ENCODE data around the gene STYK1.
"Not testable (repeated sequence)": the region's sequence is repeated elsewhere in the genome, so short reads cannot be mapped to it uniquely, and the experiment has no call there.

Gene STYK1

DNA sequence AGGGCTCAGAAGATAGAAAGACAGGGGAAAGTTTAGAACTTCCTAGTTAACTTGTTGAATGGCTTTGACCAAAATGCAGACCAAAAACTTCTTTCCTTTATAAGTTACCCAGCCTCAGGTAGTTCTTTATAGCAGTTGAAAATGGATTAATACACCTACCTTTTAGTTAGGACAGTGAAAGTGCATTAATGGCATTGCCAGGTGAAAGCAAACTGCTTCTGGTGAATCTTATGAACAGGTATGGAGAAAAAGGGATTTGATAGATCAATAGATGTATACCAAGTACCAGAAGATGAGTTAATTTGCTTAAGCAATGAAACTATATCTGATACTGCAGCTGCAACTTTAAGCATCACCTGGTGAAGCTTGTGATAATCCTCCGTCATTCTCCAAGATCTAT, 14.2 kb upstream of the STYK1 start:
- no peak for DNase-seq (ENCODE audit: low spot score)

DNA sequence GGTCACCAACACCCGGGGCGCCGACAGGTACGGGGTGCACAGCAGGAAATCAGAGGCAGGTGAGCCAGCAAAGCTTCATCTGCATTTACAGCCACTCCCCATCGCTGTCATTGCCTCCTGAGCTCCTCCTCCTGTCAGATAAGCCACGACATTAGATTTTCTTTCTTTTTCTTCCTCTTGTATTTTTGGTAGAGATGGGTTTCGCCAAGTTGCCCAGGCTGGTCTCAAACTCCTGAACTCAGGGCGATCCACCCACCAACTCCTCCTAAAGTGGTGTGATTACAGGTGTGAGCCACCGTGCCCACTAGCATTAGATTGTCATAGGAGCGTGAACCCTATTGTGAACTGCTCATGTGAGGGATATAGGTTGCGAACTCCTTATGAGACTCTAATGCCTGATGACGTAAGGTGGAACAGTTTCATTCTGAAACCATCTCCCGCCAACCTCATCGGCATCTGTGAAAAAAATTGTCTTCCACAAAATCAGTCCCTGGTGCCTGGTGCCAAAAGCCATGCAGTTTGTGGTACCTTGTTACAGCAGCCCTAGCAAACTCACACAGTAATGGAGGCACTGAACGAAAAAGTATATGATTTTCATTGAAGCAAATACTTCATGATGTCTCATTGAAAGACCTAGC, 1.5 kb downstream of the STYK1 start:
- DNase-seq (ENCODE audit: low spot score): no peak

DNA sequence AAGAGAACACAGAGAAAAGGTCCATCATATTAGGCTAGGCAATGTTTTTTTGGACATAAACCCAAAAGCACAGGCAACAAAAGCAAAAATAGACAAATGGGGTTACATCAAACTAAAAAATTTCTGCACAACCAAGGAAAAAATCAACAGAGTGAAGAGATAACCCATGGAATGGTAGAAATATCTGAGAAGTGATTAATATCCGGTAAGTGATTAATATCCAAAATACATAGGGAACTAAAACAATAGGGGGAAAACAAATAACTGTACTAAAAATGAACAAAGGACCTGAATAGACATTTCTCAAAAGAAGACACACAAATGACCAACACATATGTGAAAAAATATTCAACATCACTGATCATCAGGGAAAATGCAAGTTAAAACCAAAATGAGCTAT, 4.3 kb downstream of the STYK1 start:
- DNase-seq (ENCODE audit: low spot score): no peak

DNA sequence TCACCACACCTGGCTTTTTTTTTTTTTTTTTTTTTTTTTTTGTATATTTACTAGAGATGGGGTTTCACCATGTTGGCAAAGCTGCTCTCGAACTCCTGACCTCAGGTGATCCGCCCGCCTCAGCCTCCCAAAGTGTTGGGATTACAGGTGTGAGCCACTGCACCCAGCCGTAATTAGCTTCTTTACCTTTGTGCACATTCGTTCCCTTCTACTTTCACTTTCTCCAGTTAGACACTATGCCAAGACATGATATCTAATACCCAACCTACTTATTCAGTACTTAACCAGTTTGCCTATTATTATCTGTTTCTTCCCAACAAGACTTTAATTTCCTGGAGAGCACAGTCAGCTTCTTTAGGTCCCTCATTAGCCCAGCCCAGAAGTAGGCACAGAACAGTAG, 5.3 kb downstream of the STYK1 start:
- DNase-seq (ENCODE audit: low spot score): no peak

DNA sequence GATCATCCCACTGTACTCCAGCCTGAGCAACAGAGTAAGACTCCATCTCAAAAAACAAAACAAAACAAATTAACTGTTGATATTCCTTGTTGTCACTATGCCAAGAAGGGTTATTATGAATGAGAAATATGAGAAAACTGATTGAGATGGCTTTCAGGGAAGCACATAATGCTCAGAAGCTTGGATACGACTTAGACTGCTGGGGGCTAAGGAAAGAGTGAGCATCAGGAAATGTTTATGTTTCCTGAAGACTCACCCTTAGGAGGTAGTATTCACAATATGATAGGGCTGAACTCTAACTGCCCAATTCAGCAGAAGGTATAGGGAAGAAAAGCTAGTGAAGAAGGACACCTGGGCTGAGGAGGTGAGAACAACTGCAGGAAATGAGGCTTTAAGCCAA, 6.3 kb downstream of the STYK1 start:
- DNase-seq (ENCODE audit: low spot score): no peak

DNA sequence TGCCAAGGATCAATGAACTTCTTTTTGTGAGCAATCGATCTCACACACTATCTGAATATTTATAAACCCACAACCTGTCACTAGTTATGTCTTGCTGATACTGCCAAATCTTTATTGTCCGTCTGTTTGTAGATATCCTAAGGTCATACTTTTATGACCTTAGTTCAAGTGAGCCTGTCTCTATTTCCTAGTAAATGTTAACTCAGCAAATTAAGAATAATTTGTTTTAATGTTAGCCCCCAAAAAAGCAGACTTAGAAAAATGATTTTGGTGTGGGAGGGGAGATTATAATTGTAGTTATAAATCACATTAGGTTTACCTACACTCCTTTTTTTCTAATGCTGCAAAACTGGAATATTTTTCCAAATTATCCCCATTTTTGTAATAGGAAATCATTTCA, 9.4 kb downstream of the STYK1 start:
- no peak for DNase-seq (ENCODE audit: low spot score)

DNA sequence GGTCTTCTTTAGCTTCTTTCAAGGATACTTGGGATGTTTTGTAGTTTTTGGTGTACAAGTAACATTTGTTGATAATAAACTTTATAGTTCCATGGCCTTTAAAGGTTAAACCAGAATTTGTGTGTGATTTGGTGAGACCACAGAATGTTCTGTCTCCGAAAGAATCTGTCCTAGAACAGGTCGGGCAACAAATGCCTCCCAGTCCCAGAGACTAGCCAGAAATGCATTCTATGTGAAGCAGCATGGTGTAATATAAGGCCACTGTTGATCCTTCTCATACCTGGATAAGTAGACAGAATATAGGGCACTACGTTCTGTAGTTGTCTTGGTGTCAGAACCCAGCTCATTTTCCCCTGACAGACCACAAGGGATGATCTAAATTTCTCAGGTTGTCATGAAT, 10.0 kb downstream of the STYK1 start:
- DNase-seq (ENCODE audit: low spot score): no peak

DNA sequence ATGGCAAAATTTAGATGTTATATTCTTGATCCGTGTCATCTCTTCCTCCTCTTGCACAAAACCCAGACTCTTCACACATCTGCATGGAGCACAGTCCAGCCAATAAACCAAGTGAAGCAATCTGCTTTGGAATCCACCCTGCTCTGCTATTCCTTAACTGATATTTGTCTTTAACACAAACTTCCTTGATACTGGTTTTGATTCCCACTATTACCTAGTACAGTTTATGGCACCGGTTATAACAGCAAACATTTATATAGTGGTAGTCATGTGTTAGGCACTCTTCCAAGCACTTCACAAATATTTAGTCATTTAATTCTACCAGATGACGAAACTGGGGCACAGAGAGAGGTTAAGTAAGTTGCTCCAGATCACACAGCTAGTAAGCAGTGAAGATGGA, 12.5 kb downstream of the STYK1 start:
- DNase-seq (ENCODE audit: low spot score): no peak

DNA sequence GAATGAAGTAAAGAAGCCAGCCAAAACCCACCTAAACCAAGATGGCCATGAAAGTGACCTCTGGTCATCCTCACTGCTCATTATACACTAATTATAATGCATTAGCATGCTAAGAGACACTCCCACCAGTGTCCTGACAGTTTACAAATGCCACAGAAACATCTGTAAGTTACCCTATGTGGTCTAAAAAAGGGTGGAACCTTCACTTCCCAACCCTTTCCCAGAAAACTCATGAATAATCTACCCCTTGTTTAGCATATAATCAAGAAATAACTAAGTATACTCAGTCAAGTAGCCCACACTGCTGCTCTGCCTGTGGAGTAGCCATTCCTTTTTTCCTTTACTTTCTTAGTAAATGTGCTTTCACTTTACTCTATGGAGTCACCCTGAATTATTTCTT, 19.8 kb downstream of the STYK1 start:
- DNase-seq (ENCODE audit: low spot score): no peak

DNA sequence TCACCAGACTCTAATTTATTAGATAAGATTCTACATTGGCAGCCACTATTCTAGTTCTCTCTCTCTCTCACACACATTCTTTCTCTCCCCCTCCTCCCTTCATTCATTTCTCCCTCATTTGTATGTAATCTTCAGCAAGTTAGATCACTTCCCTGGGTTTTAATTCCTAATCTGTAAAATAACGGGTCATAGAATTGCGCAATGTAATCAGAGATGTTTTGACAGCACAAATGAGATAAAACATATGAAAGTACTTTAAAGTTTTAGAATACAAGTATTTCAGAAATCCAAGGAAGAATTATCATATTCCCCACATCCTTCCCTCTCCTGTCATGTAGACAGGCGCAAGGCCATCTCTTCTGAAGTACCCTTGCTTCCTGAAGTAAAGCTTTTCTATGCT, 21.7 kb downstream of the STYK1 start:
- no peak for DNase-seq (ENCODE audit: low spot score)

DNA sequence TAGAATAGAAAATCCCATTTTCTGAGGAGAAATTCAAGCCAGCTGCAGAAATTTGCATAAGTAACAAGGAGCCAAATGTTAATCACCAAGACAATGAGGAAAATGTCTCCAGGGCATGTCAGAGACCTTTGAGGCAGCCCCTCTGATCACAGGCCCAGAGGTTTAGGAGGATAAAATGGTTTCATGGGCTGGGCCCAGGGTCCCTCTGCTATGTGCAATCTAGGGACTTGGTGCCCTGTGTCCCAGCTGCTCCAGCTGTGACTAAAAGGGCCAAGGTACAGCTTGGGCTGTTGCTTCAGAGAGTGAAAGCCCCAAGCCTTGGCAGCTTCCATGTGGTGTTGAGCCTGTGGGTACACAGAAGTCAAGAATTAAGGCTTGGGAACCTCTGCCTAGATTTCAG, 27.3 kb downstream of the STYK1 start:
- not testable (repeated sequence) for DNase-seq (ENCODE audit: low spot score)

DNA sequence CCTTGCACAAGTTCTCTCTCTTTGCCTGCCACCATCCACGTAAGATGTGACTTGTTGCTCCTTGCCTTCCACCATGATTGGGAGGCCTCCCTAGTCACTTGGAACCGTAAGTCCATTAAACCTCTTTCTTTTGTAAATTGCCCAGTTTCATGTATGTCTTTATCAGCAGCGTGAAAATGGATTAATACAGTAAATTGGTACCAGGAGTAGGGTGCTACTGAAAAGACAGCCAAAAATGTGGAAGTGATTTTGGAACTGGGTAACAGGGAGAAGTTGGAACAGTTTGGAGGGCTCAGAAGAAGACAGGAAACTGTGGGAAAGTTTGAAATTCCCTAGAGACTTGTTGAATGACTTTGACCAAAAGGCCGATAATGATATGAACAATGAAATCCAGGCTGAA, 27.9 kb downstream of the STYK1 start:
- no peak for DNase-seq (ENCODE audit: low spot score)

DNA sequence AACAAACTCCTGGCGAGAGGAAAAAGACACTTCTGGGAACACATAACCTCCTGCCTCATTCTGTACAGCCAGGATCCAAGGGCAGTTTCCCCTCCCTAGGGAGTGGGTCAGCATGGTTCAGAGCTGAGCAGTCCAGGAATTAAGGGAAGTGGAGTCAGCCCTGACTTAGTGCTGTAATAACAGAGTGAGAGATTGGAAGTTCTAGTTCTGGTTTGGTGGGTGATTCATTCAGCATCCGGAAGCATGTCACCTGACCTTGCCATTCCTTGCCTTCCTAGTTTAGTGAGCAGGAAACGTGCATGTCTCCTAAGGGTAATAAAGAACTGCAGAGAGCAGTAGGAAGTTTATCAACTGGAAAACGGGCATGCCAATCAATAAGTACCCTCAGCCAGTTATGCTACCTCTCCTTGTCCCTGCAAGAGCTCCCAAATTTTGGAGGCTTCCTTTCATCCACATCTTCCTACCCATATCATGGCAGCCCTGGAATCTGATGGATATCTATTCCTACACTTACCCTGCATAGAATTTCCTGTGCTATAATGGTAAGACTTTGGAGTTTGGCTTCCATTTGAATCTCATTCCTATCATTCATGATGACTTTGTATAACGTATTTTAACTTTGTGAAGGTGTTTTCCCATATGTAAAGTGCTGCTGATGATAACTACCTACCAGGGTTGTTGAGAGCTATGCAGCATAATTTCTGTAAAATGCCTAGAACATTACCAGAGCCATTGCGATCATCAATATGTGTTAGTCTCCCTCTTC, 31.9 kb downstream of the STYK1 start:
- no peak for DNase-seq (ENCODE audit: low spot score)

DNA sequence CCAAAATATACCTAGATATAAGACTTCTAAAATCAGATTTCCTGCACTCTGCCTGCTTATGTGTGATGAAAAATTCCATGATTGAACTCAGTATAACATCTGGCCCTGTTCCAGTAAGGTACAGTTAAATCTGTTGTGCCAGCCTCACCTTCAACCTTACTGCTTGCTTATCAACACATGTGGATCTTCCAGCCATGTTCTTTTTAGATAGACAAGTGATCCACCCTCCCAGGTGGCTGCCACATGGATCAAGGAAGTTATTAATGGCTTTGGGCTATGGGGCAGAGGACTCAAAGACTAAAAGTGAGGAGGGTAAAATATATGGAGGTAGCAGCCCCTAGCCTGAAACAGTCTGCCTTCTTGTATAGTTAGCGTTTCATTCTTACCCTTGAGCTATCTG, 35.1 kb downstream of the STYK1 start:
- DNase-seq (ENCODE audit: low spot score): no peak

DNA sequence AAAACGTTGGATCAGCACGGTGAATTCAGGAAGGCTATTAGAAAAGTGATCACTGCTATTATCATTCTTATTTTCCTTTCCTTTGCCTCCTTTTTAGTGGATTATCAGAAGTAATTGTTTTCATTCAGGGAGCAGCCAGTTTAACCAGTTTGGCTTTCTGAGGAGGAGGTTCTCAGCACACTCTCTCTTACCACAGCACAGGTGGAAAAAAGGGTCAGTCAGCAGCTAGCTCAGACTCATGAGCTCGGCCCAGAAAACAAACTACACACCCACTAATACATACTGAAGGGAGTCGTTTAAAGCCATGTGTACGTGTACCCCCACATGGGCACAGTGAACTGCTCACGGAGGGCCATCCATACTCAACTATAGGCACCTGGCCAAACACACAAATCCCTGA, 37.2 kb downstream of the STYK1 start:
- DNase-seq (ENCODE audit: low spot score): no peak

DNA sequence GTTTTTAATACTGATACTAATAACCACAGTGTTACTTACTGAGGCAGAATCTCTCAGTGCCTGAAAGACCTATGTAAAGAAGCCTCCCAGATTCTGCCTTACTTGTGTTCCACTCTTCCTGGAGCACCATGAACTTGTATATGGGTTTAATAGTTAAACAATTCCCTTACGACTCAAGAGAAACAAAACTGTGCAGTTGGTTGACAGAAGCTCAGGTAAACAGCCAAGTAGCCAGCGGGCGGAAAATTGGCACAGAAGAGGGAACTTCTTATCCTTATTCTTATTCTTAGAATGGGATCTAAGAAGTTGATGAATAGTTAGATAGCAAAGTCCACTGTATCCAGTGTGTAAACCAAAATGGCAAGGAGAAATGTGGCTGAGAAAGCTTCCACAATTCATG, 37.7 kb downstream of the STYK1 start:
- DNase-seq (ENCODE audit: low spot score): no peak

DNA sequence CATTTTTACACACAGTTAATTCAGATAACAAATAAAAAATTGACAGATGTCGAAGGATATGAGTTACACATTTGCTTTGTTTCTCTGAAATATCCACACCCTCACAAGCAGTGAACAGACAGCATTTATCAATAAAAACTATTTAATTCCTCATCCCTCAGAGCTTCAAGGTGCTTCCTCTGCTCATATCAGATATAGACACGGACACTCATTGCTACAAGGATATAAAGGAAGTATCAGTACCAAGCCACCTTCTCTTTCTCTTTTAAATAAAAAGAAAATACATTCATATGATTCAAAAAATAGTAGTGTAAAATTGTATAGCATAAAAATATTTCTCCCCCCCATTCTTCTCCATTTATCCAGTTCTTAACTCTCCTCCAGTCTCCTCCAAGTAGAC, 38.5 kb downstream of the STYK1 start:
- DNase-seq (ENCODE audit: low spot score): no peak

DNA sequence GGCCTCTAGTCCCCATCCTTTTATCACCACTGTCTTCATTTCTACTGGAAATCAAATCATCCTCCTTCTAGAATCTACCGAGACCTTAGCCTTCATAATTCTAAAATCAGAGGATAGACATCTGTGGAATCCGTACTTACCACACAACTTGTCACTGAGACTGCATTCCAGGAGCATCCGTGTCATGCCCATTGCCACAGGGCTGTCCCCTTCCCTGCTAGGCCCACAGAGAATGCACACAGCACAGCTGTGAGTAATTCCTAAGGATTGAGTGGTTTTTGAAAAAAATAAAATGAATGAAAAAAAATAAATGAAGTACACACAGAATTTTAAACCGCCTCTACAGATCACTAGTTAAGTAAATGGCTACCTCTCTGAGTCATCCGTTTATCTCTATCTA, 39.4 kb downstream of the STYK1 start:
- no peak for DNase-seq (ENCODE audit: low spot score)

DNA sequence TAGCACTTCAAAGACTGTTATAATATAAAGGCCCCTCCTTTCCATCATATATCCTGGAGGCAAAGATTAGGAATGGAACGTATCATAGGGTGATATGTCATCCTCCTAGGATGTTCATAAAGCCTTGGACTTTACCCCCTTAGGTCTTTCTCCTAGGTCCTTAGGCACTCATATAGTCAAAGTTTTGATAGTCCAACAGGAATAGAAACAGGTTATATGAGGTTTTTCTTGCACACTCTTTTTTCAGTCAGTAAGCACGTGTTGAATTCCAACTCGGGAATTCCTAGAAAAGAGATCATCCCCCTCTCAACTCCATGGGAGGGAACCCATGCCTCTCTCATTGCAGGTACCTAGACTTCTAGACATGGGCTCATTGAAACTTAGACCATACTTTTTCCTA, 40.3 kb downstream of the STYK1 start:
- no peak for DNase-seq (ENCODE audit: low spot score)

DNA sequence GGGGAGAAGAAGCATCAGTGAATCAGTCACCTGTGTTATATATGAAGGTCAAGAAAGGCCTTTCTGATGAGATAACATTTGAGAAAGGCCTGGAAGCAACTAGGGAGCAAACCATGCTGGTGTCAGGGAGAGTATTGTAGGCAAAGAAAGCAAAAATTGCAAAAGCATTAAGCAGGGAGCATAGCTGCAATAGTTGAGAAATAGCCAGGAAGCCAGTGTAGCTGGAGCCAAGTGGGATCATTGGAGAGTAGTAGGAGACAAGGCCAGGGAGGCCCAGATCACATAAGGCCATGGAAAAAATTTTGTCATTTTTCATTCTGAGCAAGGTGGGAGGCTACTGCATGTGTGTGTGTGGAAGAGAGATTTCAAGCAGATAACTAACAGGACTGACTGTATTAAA, 41.6 kb downstream of the STYK1 start:
- DNase-seq (ENCODE audit: low spot score): no peak

DNA sequence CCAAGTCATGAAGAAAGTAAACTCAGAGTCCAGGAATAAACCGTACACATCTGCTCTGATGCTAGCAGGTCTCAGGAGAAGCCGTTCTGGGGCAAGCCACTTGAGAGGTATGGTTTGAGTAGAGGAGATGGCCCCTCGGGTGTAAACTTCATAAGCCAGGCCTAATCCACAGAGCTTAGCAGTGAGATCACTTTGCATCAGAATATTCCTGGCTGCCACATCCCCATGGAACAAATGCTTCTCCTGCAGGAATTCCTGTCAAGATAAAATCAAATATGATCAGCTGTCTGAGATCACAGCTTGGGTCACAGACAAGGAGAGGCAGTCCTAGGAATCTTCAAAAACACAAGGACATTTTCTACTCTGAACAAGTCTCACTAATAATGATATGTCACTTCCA, 49.2 kb downstream of the STYK1 start:
- no peak for DNase-seq (ENCODE audit: low spot score)

DNA sequence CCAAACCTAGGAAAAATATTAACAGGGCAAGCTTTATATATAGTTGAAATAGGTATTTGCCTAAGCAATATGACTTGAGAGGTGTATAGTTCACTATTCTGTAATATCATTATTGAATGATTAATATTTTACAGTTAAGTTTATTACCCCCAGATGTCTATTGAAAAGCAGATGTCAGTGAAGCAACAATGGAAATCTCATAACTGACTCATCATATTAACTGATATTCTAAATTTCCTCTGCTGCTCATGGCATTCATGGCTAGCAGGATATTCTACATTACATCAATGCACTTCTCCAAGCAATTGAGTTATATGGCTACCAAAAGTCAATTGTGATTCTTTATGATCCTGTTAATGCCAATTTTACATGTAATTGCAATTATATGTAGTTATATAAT, 50.7 kb downstream of the STYK1 start:
- DNase-seq (ENCODE audit: low spot score): no peak

DNA sequence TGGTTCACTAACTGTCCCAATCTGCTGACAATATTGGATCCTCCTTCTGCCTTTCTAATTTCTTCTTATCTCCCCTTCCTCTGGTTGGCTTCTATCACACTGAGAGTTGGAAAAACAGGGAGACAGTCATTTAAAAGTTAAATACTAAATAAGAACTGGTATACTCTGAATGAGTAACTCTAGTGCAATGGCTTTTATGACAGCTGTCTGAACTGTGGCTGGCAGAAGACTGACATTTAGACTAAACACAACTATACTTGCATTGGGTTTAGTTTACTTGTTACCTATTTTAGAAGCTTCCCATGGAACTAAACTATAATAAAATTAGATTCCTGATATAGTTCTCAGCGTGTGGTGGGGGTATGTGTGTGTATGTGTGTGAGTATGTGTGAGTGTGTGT, 52.6 kb downstream of the STYK1 start:
- no peak for DNase-seq (ENCODE audit: low spot score)

DNA sequence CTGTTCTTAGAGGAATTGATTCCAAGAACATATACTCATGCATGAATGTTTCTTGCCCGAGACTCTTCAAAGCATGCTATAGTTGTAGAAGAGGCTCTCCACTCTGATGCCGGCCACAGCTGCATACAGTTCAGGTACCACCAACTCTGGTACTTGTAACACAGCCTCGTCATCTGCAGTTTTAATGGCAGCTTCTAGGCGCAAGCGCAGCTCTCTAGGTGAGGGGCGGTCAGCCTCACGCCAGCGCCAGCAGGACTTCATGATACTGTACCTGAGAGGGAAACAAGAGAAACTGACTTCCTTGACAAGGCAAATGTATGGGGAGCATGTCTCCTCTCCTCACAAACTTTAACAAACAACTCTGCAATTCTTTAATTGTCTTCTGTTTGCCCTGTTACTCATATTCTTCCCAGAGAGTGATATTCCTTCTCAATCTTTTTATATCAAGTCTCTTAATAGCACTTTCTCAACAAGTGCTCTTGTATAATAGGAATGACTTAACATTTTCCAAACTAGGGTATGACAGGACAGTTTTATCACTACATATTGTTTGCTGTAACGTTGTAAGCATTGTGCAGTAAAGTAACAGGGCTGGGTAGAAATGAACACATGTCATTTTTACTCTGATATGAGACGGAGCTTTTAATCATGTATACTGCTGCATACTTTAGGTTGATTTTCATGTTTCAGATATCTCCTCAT, 53.6 kb downstream of the STYK1 start:
- DNase-seq (ENCODE audit: low spot score): no peak

Measured in CD4-positive, alpha-beta T cell treated with Interleukin-6 at 100 ng/mL for 8 hours (primary cell).